GM13977 (cell line): ENCODE results near the gene ADM2.

ENCODE experiments used
- DNase-seq: peaks from one replicate; pipeline ENCODE4 v3.0.0; 2012; ENCODE audit warnings: low spot score
- CTCF ChIP-seq: IDR thresholded peaks from 2 replicates; pipeline ENCODE4 v1.5.1; 2012; ENCODE audit warnings: mild to moderate bottlenecking, control low read depth; ENCODE audit not compliant: insufficient read depth; ENCODE audit errors: extremely low read depth, missing control alignments
- in situ Hi-C: fragments of 300-500 bp; cut with MboI; formaldehyde crosslinking; loops from one replicate; pipeline ENCODE4 v1.12.0; 2022; ENCODE audit warnings: low sequenced_read_pairs, low pct_unique_long_range_greater_than_20kb, mixed read lengths, inconsistent platforms; ENCODE audit not compliant: unreplicated experiment

Gene ADM2

DNA sequence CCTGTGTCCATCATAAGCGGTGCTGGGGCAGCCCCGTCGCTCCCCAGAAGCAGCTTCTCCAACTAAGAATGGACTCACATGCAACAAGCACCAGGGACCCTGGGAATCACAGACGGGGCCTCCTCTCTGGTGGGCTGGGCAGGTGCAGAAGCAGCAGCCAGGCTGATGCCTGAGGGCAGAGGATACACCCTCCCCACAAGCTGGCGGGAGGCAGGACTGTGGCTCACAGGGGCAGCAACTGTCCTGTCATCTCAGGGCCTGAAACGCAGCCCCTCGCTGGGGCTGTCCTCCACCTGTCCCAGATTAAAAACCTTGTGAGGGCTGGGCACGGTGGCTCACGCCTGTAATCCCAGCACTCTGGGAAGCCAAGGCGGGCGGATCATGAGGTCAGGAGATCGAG is 3.4 kb upstream of the ADM2 start:
- no peak for TF ChIP-seq CTCF
- in situ Hi-C loops: no loop called here
- no peak for DNase-seq

- in situ Hi-C loops: no loop called here
- DNase-seq: no peak
- TF ChIP-seq CTCF: no peak
Observed at GRCh38 chr22:50479721-50480120, 1.6 kb upstream of the ADM2 start.

DNA sequence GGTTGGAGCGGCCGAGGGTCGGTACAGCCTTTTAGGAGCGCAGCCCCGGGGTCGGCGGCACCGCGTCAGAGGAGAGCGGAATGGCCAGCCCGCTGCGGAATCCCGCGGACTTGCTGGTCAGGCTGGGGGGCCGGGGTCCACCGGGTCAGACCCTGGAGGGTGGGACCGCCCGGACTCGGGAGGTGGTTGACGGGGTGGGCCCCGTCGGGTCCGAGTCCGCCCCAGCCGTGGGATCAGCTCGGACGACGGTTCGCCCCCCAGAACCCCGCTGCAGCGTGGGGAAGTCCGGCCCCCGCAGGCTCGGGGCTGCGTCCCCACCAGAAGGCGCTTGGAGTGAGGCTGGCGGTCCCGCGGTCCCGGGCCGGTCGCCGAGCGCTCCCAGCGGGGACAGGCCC is 301 bp upstream of the ADM2 start:
- in situ Hi-C loops: no loop called here
- no peak for TF ChIP-seq CTCF
- no peak for DNase-seq

GRCh38 chr22:50482107-50483074 is 1.0 kb downstream of the ADM2 start:
- DNase-seq: no peak
- TF ChIP-seq CTCF: no peak
- in situ Hi-C loops: no loop called here

- DNase-seq: no peak
- no peak for TF ChIP-seq CTCF
- in situ Hi-C loops: no loop called here
Observed at GRCh38 chr22:50483106-50483505, 1.8 kb downstream of the ADM2 start.

GRCh38 chr22:50483556-50483955 is 2.2 kb downstream of the ADM2 start:
- no peak for TF ChIP-seq CTCF
- no peak for DNase-seq
- in situ Hi-C loops: no loop called here
